DOHH2 (cell line): ENCODE measurements around the gene BRD7.

Experiments used
- EZH2phosphoT487 ChIP-seq: fragments of 200-600 bp; sonication (generic); IDR thresholded peaks from 2 replicates; pipeline ENCODE4 v1.6.1; 2017; ENCODE audit warnings: borderline replicate concordance, mild to moderate bottlenecking, antibody characterized with exemption, low read length, moderate library complexity, mixed read lengths
- TF ChIP-seq, protein P1 (sequence below): fragments of 200-600 bp; sonication (generic); IDR thresholded peaks from one replicate; pipeline ENCODE4 v1.5.1; 2014; ENCODE audit warnings: antibody characterized with exemption, mild to moderate bottlenecking, low read depth, low read length; ENCODE audit not compliant: poor library complexity, severe bottlenecking

GRCh38 chr16:50268352-50268751 lies 100.4 kb downstream of the BRD7 start:
- TF ChIP-seq, protein P1, sequence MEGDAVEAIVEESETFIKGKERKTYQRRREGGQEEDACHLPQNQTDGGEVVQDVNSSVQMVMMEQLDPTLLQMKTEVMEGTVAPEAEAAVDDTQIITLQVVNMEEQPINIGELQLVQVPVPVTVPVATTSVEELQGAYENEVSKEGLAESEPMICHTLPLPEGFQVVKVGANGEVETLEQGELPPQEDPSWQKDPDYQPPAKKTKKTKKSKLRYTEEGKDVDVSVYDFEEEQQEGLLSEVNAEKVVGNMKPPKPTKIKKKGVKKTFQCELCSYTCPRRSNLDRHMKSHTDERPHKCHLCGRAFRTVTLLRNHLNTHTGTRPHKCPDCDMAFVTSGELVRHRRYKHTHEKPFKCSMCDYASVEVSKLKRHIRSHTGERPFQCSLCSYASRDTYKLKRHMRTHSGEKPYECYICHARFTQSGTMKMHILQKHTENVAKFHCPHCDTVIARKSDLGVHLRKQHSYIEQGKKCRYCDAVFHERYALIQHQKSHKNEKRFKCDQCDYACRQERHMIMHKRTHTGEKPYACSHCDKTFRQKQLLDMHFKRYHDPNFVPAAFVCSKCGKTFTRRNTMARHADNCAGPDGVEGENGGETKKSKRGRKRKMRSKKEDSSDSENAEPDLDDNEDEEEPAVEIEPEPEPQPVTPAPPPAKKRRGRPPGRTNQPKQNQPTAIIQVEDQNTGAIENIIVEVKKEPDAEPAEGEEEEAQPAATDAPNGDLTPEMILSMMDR: no peak
- TF ChIP-seq EZH2phosphoT487: no peak
